ENCODE results near the gene RNF19B.

Gene RNF19B

DNA sequence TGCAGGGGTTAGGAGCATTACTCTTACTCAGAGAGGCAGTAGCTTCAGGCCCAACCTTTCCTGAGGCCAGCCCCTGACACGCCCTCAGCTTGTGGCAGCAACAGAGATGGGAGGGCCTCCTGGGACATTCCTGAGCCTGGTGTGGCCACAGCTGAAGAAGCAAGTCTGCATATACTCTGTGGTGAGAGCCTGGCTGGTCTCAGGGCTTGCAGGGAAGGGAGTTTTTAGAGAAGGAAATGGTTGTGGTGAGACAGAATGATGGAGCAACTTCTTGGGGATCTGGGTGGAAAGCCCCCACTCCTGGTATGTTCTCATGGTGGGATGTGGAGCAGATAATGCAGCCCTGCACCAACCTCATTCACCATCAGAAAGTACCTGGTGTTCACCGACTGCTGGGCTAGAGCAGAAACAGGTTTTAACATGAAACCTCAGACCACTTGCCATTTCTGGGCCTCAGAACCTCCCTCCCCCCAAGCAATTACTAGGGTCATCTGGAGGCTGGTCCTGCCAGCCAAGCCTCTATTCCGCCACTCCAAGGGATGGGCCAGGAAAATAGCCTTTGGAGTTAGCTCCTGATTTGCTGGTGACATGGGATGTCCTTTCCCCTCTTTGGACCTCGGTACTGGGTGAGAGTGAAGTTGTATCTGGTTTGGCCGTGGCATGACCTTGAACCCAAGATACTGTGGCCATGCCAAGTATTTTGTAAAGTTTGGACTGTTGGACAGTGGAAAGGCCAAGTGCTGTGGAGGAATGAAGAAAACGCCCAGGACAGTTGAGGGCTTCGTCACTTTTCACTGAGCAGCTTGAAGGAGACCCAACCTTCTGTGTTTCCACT lies 28.1 kb upstream of the RNF19B start:
- TF ChIP-seq, protein P1, sequence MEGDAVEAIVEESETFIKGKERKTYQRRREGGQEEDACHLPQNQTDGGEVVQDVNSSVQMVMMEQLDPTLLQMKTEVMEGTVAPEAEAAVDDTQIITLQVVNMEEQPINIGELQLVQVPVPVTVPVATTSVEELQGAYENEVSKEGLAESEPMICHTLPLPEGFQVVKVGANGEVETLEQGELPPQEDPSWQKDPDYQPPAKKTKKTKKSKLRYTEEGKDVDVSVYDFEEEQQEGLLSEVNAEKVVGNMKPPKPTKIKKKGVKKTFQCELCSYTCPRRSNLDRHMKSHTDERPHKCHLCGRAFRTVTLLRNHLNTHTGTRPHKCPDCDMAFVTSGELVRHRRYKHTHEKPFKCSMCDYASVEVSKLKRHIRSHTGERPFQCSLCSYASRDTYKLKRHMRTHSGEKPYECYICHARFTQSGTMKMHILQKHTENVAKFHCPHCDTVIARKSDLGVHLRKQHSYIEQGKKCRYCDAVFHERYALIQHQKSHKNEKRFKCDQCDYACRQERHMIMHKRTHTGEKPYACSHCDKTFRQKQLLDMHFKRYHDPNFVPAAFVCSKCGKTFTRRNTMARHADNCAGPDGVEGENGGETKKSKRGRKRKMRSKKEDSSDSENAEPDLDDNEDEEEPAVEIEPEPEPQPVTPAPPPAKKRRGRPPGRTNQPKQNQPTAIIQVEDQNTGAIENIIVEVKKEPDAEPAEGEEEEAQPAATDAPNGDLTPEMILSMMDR (IDR thresholded peaks at IDR 0.05; ENCODE audit: control insufficient read depth, extremely low read depth, insufficient read depth), result no peak
- H3K4me3 ChIP-seq (ENCODE audit: low read depth, low read length), result no peak overlapping the region
- DNase-seq (ENCODE audit: low read depth), result no peak

DNA sequence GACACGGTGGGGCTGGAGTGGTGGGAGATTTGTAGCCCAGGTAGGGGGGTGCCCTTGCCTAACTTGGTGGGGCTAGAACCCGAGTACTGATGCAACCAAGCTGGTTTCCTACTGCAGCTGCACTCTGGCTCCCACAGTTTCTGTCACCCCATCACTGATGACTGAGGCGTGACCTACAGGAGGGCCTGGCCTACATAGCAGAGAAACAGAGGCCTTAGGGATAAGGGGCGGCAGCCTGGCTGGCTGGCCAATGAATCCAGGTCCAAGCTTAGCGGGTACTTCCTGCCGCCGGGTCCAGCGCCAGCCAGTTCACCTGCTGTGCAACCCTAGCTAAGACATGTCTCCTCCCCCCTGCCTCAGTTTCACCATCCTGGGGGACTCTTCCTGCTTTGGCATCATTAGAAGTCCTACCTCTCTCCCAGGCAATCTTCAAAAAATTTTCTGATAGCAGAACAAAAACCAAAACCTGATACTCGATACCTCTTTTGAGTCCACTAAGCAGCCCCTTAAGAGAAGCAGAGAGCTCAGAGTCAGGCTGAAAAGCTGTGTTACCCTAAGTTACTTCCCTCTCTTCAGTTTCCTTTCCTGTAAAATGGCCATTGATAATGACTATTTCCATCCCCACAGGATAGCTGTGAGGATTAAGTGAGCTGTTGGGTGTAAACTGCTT lies 27.3 kb upstream of the RNF19B start:
- H3K4me3 ChIP-seq (ENCODE audit: low read depth, low read length), result no peak overlapping the region
- TF ChIP-seq, protein P1 (IDR thresholded peaks at IDR 0.05; ENCODE audit: control insufficient read depth, extremely low read depth, insufficient read depth), result no peak
- DNase-seq (ENCODE audit: low read depth), result no peak

- H3K4me3 ChIP-seq (ENCODE audit: low read depth, low read length), result no peak overlapping the region
- no peak for DNase-seq (ENCODE audit: low read depth)
- TF ChIP-seq, protein P1 (IDR thresholded peaks at IDR 0.05; ENCODE audit: control insufficient read depth, extremely low read depth, insufficient read depth), result no peak
Observed at GRCh38 chr1:32991386-32991785, 26.8 kb upstream of the RNF19B start.

DNA sequence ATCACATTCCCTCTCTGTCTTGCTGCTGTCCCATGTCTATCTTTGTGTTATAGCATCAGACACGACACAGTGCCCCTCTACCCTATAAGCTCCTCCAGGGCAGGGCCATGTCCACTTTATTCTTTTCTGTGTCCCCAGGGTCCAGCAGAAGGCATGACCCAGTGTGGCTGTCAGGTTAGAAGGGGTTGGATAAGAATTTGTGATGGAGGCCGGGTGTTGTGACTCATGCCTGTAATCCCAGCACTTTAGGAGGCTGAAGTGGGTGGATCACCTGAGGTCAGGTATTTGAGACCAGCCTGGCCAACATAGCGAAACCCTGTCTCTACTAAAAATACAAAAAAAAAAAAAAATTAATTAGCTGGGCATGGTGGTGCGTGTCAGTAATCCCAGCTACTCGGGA lies 26.3 kb upstream of the RNF19B start:
- no peak for DNase-seq (ENCODE audit: low read depth)
- TF ChIP-seq, protein P1 (IDR thresholded peaks at IDR 0.05; ENCODE audit: control insufficient read depth, extremely low read depth, insufficient read depth), result no peak
- H3K4me3 ChIP-seq (ENCODE audit: low read depth, low read length), result no peak overlapping the region

DNA sequence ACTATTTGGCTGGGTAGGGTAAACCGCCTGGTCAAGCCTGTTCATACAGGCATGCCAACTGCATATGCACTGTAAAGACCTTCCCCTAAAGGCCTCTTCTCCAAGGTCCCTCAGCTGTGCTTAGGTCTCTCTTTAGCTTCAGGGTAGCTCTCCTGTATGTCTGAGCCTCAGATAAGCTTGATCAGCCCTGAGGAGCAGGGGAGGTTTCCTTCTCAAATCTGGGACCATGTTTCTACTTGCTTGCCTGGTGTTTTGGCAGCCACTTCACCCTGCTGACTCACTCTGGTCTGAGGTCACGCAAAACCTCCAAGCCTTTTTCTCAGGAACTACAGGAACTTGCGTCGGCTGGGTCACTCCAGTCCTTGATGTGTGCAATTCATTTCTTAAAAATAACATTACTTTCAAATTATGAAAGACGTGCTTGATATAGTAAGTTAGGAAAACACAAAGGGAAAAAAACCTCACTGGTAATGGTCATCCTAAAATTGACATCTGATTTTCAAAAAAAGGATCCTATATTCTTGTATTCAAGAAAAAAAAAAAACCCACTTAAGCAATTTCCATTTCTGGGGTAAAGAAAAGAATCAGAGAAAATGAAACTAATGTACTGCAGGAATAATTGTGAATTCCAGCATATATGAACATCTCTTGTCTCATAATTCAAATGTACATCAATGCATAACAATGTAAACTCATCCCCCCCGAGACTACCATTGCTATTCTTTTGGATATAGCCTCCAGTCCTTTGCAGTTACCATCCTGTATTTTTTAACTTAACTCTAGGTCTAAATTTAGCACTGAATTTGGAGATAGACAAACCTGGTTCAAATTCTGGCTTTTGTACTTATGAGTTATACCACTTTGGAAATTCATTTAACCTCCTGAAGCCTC lies 24.8 kb upstream of the RNF19B start:
- H3K4me3 ChIP-seq (ENCODE audit: low read depth, low read length), result no peak overlapping the region
- no peak for DNase-seq (ENCODE audit: low read depth)
- TF ChIP-seq, protein P1 (IDR thresholded peaks at IDR 0.05; ENCODE audit: control insufficient read depth, extremely low read depth, insufficient read depth), result no peak

- DNase-seq (ENCODE audit: low read depth), result no peak
- H3K4me3 ChIP-seq (ENCODE audit: low read depth, low read length), result no peak overlapping the region
- TF ChIP-seq, protein P1 (IDR thresholded peaks at IDR 0.05; ENCODE audit: control insufficient read depth, extremely low read depth, insufficient read depth), result no peak
Observed at GRCh38 chr1:32988665-32989064, 24.1 kb upstream of the RNF19B start.
